ENCODE results near the gene MACROD2.
"Not testable (repeated sequence)": the region's sequence is repeated elsewhere in the genome, so short reads cannot be mapped to it uniquely, and the experiment has no call there.

MACROD2 gene

DNA sequence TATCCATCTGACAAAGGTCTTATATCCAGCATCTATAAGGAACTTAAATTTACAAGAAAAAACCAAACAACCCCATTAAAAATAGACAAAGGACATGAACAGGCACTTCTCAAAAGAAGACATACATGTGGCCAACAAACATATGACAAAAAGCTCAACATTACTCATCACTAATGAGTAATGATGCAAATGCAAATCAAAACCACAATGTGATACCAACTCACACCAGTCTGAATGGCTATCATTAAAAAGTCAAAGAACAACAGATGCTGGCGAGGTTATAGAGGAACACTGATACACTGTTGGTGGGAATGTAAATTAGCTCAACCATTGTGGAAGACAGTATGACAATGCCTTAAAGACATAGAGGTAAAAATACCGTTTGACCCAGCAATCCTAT lies 13.9 kb downstream of the MACROD2 start:
- DNase-seq, result no peak
- H3K27me3 ChIP-seq, result no peaks in the 10 kb centered on the region
- no peak overlapping the region for H3K4me3 ChIP-seq (ENCODE audit: low read depth, low read length)
- TF ChIP-seq CTCF (IDR thresholded peaks at IDR 0.05; ENCODE audit: low read depth, low read length), result no peak
- no peaks in the 10 kb centered on the region for H3K9me3 ChIP-seq
- no peaks in the 10 kb centered on the region for H3K36me3 ChIP-seq
- H3K4me1 ChIP-seq, result no peaks in the 10 kb centered on the region

DNA sequence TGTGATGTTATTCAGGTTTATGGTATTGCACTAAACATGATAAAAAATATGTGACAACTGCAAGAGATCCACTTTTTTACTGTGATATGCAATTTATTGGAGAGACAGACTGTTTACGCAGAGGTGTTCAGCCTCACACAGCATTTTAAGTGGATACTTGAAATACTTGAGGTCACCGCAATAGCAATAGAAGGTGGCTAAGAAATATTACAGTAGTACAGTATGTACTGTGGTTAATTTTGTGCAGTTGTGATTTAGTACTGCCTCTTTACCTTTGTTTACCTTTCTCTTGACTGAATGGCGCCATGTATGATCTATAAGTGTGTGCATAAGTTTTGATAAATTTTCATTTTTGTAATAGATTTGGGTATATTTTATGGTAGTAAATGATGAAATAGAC lies 17.4 kb downstream of the MACROD2 start:
- Histone ChIP-seq H3K4me3 (ENCODE audit: low read depth, low read length) (no peak overlapping the region), H3K4me1 (no peaks in the 10 kb centered on the region), H3K36me3 (no peaks in the 10 kb centered on the region), H3K9me3 (no peaks in the 10 kb centered on the region), H3K27me3 (no peaks in the 10 kb centered on the region)
- TF ChIP-seq CTCF (IDR thresholded peaks at IDR 0.05; ENCODE audit: low read depth, low read length), result no peak
- no peak for DNase-seq

GRCh38 chr20:14030991-14031390 lies 35.7 kb downstream of the MACROD2 start:
- TF ChIP-seq CTCF (IDR thresholded peaks at IDR 0.05; ENCODE audit: low read depth, low read length), result no peak
- Histone ChIP-seq H3K4me1 (no peaks in the 10 kb centered on the region), H3K27me3 (no peaks in the 10 kb centered on the region), H3K9me3 (no peaks in the 10 kb centered on the region), H3K36me3 (no peaks in the 10 kb centered on the region), H3K4me3 (ENCODE audit: low read depth, low read length) (no peak overlapping the region)
- DNase-seq, result no peak

GRCh38 chr20:14033310-14033709 lies 38.0 kb downstream of the MACROD2 start:
- Histone ChIP-seq H3K36me3 (no peaks in the 10 kb centered on the region), H3K9me3 (no peaks in the 10 kb centered on the region), H3K4me3 (ENCODE audit: low read depth, low read length) (no peak overlapping the region), H3K4me1 (no peaks in the 10 kb centered on the region), H3K27me3 (no peaks in the 10 kb centered on the region)
- DNase-seq, result no peak
- no peak for TF ChIP-seq CTCF (IDR thresholded peaks at IDR 0.05; ENCODE audit: low read depth, low read length)

DNA sequence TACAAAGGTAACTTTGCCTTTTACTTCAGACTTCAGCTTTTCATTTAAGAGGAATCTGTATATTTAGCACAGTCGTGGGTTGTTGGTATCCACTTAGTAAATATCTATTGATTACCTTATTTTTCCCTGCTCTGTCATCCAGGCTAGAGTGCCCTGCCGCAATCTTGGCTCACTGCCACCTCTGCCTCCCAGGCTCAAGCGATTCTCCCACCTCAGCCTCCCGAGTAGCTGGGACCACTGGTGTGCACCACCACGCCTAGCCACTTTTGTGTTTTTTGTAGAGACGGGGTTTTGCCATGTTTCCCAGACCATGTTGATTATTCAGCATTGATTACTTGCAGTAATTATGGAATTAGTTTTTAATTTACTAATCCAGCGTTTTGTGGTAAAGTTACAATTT lies 41.3 kb downstream of the MACROD2 start:
- H3K27me3 ChIP-seq, result no peaks in the 10 kb centered on the region
- no peak for TF ChIP-seq CTCF (IDR thresholded peaks at IDR 0.05; ENCODE audit: low read depth, low read length)
- no peaks in the 10 kb centered on the region for H3K9me3 ChIP-seq
- no peak for DNase-seq
- H3K4me3 ChIP-seq (ENCODE audit: low read depth, low read length), result no peak overlapping the region
- H3K4me1 ChIP-seq, result no peaks in the 10 kb centered on the region
- H3K36me3 ChIP-seq, result no peaks in the 10 kb centered on the region

DNA sequence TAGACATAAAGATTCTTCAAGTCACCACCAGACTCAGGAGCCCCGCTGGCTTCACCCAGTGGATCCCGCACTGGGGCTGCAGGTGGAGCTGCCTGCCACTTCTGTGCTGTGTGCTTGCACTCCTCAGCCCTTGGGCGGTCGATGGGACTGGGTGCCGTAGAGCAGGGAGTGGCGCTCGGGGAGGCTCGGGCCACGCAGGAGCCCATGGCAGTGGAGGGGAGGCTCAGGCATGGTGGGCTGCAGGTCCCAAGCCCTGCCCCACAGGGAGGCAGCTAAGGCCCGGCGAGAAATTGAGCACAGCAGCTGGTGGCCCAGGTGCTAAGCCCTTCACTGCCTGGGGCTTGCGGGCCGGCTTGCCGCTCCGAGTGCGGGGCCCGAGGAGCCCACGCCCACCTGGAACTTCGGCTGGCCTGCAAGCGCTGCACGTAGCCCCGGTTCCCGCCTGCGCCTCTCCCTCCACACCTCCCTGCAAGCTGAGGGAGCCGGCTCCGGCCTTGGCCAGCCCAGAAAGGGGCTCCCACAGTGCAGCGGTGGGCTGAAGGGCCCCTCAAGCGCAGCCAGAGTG lies 49.5 kb downstream of the MACROD2 start:
- H3K36me3 ChIP-seq; H3K4me1 ChIP-seq; DNase-seq; H3K9me3 ChIP-seq; H3K27me3 ChIP-seq; H3K4me3 ChIP-seq (ENCODE audit: low read depth, low read length): not testable (repeated sequence)

- Histone ChIP-seq H3K4me1 (no peaks in the 10 kb centered on the region), H3K27me3 (peaks cover 5% of the 10 kb centered on the region), H3K4me3 (ENCODE audit: low read depth, low read length) (no peak overlapping the region), H3K9me3 (no peaks in the 10 kb centered on the region), H3K36me3 (no peaks in the 10 kb centered on the region)
- no peak for TF ChIP-seq CTCF (IDR thresholded peaks at IDR 0.05; ENCODE audit: low read depth, low read length)
- DNase-seq, result no peak
These were observed 51.2 kb downstream of the MACROD2 start for GRCh38 chr20:14046534-14046933.
